LNCaP clone FGC (cell line): ENCODE data around the gene TAGLN.

Source experiments
- DNase-seq: peaks from one replicate; pipeline ENCODE4 v3.0.0-alpha.2; 2011; ENCODE audit warnings: low read depth
- H3K4me3 ChIP-seq: 2 replicates; pipeline ENCODE4 v1.5.1; 2011; ENCODE audit warnings: mild to moderate bottlenecking, low read depth, low read length, control low read depth
- TF ChIP-seq, protein P1 (sequence below): IDR thresholded peaks from 2 replicates; pipeline ENCODE4 v1.5.1; 2012; ENCODE audit warnings: mild to moderate bottlenecking; ENCODE audit not compliant: control insufficient read depth, insufficient read depth; ENCODE audit errors: extremely low read depth

Gene TAGLN

DNA sequence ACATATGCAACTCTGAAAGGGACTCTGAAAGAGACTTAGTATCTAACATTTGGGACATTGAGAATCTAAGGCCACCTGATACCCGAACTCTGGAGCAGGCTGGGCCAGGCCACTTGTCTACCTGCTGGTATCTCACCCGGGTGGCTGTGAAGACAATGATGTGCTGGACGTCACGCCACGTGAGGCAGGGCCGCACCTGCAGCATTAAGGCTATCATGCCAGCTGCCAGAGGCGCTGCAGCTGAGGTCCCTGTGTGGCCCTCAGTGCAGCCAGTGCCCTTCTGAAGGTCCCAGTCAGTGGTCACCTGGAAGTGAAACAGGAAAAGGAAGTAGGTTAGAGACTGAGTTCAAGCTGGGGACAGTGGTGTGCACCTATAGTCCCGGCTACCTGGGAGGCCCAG, 20.3 kb downstream of the TAGLN start:
- DNase-seq = no peak
- H3K4me3 ChIP-seq = no peak overlapping the region
- TF ChIP-seq, protein P1, sequence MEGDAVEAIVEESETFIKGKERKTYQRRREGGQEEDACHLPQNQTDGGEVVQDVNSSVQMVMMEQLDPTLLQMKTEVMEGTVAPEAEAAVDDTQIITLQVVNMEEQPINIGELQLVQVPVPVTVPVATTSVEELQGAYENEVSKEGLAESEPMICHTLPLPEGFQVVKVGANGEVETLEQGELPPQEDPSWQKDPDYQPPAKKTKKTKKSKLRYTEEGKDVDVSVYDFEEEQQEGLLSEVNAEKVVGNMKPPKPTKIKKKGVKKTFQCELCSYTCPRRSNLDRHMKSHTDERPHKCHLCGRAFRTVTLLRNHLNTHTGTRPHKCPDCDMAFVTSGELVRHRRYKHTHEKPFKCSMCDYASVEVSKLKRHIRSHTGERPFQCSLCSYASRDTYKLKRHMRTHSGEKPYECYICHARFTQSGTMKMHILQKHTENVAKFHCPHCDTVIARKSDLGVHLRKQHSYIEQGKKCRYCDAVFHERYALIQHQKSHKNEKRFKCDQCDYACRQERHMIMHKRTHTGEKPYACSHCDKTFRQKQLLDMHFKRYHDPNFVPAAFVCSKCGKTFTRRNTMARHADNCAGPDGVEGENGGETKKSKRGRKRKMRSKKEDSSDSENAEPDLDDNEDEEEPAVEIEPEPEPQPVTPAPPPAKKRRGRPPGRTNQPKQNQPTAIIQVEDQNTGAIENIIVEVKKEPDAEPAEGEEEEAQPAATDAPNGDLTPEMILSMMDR = no peak

DNA sequence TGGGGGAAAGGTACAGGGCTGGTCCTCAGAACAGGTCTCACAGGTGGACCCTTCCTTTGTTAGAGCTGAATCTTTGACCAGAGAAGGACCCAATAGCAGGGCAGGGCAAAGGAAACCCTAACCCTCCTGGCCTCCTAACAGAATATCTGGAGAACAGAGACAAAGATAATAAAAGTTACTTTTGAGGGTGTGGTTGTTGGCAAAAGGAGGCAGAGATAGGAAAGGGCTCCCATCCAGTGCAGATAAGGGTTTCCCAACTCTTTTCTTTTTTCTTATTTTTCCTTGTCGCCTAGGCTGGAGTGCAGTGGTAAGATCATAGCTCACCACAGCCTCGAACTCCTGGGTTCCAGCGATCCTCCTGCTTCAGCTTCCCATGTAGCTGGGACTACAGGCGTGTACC, 20.8 kb downstream of the TAGLN start:
- TF ChIP-seq, protein P1 = no peak
- H3K4me3 ChIP-seq = no peak overlapping the region
- DNase-seq = no peak

DNA sequence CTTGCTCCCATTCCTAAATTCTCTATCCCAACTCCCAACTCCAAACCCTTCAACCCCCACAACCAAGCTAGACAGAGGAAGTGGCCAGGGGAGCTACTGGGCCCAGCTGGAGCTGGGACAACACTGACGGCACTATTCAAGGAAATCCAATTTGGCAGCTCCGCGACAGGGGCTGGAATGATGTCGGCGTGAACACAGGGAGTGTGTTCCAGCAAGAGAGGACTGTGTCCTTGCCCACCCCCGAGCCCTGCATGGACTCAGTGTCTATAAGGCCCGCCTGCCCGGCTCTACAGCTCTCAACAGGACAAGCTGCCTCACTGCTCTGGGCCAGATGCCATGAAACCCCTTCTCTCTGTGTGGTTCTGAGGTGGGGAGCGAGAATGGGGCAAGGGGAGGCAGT, 21.4 kb downstream of the TAGLN start:
- no peak overlapping the region for H3K4me3 ChIP-seq
- TF ChIP-seq, protein P1 = no peak
- DNase-seq = no peak

DNA sequence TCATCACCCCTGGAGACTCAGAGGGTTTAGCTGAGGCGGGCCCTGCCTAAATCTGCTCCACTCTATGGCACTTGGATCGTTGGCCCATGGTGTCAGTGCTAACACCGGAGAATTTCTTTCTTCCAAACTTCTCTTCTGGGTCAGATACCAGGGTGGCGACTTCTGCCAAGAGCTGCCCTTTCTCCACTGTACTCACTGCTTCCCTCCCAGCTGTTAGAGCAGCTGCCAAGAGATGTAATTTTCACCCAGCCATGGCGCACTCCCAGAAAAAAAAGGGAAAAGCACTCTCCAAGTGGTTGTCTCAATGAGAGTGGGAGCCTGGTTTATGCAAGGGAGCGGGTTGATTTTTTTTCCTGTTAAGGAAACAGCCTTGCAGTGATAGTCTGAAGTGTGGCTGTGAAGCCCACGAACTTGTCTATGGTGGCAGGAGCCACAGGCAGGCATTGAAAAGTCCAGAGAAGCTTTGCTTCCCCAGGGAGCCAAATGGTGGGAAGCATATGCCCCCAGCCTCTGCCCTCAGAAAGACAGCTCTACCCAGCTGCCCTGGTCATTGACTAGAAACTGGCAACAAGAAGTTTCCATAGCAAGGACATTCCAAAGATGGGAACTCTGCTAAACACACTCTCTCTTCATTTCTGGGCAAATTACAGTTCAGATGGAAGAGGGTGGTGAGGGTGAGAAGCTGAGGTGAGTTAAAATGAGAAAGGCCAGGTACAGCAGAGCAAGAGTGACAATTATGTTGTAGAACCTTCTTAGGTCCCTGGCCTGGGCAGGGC, 22.0 kb downstream of the TAGLN start:
- TF ChIP-seq, protein P1 = no peak
- no peak for DNase-seq
- no peak overlapping the region for H3K4me3 ChIP-seq

DNA sequence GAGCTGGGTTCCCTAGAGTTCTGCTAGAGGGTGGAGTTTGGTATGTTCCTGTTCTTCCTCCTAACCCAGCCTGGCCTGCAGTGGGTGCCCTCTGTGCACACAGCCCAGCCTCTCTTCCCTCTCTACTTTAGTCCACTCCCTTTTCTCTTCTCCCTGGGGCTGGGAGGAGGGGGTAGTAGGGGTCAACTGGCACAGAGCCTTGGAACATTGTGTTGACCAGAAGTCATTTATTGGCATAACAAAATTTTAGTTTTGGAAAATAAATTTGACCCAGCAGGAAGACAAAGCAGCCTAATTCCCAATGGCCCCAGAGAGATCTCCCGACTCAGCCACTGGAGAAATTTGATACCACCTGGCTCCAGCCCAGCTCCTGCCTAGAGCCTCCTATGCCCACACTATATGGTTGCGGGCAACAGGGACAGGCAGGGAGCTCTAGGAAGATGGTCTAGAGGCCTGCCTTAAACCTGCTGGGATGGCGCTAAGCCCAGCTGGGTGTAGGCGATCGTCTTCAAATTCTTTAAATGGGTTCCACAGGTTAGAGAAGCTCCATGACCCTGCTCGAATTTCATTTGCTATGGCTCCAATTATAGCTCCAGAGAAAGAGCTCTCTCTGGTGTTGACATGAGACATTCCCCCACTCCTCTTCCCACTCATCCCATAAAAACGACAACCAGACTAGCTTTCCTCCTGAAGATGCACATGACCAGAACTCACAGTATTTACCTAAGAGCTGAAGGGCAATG, 22.8 kb downstream of the TAGLN start:
- no peak overlapping the region for H3K4me3 ChIP-seq
- DNase-seq = peak; percentile 63
- TF ChIP-seq, protein P1 = 0 out of 2 replicates have a peak, but pooled peaks have one; percentile 18

DNA sequence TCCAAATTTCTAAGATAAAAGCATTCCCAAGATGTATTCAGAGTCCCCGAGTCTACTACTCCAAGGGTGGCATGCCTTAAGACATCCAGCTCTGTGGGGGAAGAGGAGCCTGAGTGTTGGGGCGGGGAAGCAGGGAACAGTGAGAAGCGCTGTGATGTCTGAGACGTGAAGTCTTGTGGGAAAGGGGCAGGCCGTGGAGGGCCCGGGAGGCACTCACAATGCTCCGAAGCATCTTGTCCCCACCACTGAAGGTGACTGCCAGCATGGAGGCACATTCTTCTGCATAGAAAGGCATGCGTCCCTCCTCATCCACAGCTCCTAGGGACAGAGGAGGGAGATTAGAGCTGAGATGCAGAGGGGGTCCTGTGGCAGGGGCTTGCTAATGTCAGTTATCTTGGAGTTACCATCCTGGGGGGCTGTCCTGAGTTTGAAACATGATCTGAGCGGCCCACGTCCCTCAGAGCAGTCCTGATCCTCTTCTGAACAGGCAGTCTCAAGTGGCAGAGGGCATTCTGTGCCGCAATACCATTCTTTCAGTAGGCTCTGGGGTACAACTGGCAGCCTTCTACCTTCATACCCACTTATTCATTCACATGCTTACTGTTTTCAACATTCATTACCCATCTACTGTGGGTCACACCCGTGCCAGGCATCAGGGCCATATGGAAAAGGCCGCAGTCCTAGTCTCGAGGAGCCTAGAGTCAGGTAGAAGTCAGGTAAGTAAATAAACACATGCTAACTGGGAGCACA, 24.0 kb downstream of the TAGLN start:
- no peak for DNase-seq
- no peak overlapping the region for H3K4me3 ChIP-seq
- TF ChIP-seq, protein P1 = no peak
